ENCODE data around the gene C1QTNF3. TPM values are rescaled to one million over a fixed set of nuclear protein-coding genes. Genes with fewer than 3 reads are reported as not detected.
A peak's percentile ranks its signal among the peaks of the same experiment; 100 is the strongest.

The C1QTNF3 gene

GRCh38 chr5:33973271-33973670, 69.7 kb downstream of the C1QTNF3 start:
- no peak overlapping the region for H2BK120ac ChIP-seq (ENCODE audit: low read depth, low read length)
- H2AK5ac ChIP-seq (ENCODE audit: low read length): no peak overlapping the region
- H2BK15ac ChIP-seq (replicated peaks; ENCODE audit: low read depth): no peak overlapping the region
- H2BK5ac ChIP-seq (ENCODE audit: low read length): no peak overlapping the region
- no peak overlapping the region for H3K4me3 ChIP-seq (ENCODE audit: low read length)
- H3K27ac ChIP-seq (ENCODE audit: low read depth, low read length): no peak overlapping the region
- no peak overlapping the region for H3K18ac ChIP-seq (ENCODE audit: low read length)
- no peak overlapping the region for H3K23ac ChIP-seq (ENCODE audit: low read length)
- H3K4ac ChIP-seq (ENCODE audit: low read depth, low read length): no peak overlapping the region
- WGBS (ENCODE audit: extremely low coverage, insufficient coverage, low lambda C conversion rate): no CpG with 5 or more reads among the region's 2 CpGs
- no peak for DNase-seq
- no peaks in the 10 kb centered on the region for H3K36me3 ChIP-seq (ENCODE audit: control insufficient read depth, insufficient read depth, low read length)
- H3K56ac ChIP-seq (ENCODE audit: low read length): no peak overlapping the region
- no peaks in the 10 kb centered on the region for H3K79me2 ChIP-seq (ENCODE audit: control insufficient read depth, insufficient read depth, low read length)
- no peak overlapping the region for H3K4me2 ChIP-seq (ENCODE audit: low read length)
- no peaks in the 10 kb centered on the region for H3K27me3 ChIP-seq (ENCODE audit: insufficient read depth, low read length, poor library complexity)
- H4K5ac ChIP-seq (ENCODE audit: low read length): no peak overlapping the region
- H3K4me1 ChIP-seq (ENCODE audit: control insufficient read depth, low read depth, low read length): no peaks in the 10 kb centered on the region
- H3K9ac ChIP-seq (ENCODE audit: low read length): no peak overlapping the region
- H4K8ac ChIP-seq (ENCODE audit: low read depth, low read length): no peak overlapping the region
- no peaks in the 10 kb centered on the region for H3K79me1 ChIP-seq (ENCODE audit: low read length)

- Histone ChIP-seq H3K36me3 (ENCODE audit: control insufficient read depth, insufficient read depth, low read length) (no peaks in the 10 kb centered on the region), H4K5ac (ENCODE audit: low read length) (no peak overlapping the region), H2BK15ac (replicated peaks; ENCODE audit: low read depth) (no peak overlapping the region), H3K4me3 (ENCODE audit: low read length) (no peak overlapping the region), H3K4ac (ENCODE audit: low read depth, low read length) (no peak overlapping the region), H3K18ac (ENCODE audit: low read length) (no peak overlapping the region), H4K8ac (ENCODE audit: low read depth, low read length) (no peak overlapping the region), H3K79me2 (ENCODE audit: control insufficient read depth, insufficient read depth, low read length) (no peaks in the 10 kb centered on the region), H3K56ac (ENCODE audit: low read length) (no peak overlapping the region), H2BK5ac (ENCODE audit: low read length) (no peak overlapping the region), H3K4me2 (ENCODE audit: low read length) (no peak overlapping the region), H2BK120ac (ENCODE audit: low read depth, low read length) (no peak overlapping the region), H3K27me3 (ENCODE audit: insufficient read depth, low read length, poor library complexity) (no peaks in the 10 kb centered on the region), H2AK5ac (ENCODE audit: low read length) (no peak overlapping the region), H3K79me1 (ENCODE audit: low read length) (no peaks in the 10 kb centered on the region), H3K23ac (ENCODE audit: low read length) (no peak overlapping the region), H3K9ac (ENCODE audit: low read length) (no peak overlapping the region), H3K27ac (ENCODE audit: low read depth, low read length) (no peak overlapping the region), H3K4me1 (ENCODE audit: control insufficient read depth, low read depth, low read length) (no peaks in the 10 kb centered on the region)
- WGBS (ENCODE audit: extremely low coverage, insufficient coverage, low lambda C conversion rate): no CpG with 5 or more reads among the region's 10 CpGs
- peak; percentile 64 for DNase-seq
These were observed 73.2 kb downstream of the C1QTNF3 start for GRCh38 chr5:33969572-33970452.

- no CpG with 5 or more reads among the region's 3 CpGs for WGBS (ENCODE audit: extremely low coverage, insufficient coverage, low lambda C conversion rate)
These were observed 74.6 kb downstream of the C1QTNF3 start for GRCh38 chr5:33968211-33969005.

More at GRCh38 chr5:33968211-33969005, 74.6 kb downstream of the C1QTNF3 start:
- no peak overlapping the region for H3K56ac ChIP-seq (ENCODE audit: low read length)
- H3K27ac ChIP-seq (ENCODE audit: low read depth, low read length): no peak overlapping the region
- H3K79me1 ChIP-seq (ENCODE audit: low read length): no peaks in the 10 kb centered on the region
- H3K18ac ChIP-seq (ENCODE audit: low read length): no peak overlapping the region
- no peak overlapping the region for H2BK5ac ChIP-seq (ENCODE audit: low read length)
- no peaks in the 10 kb centered on the region for H3K4me1 ChIP-seq (ENCODE audit: control insufficient read depth, low read depth, low read length)
- H2BK120ac ChIP-seq (ENCODE audit: low read depth, low read length): no peak overlapping the region
- H4K8ac ChIP-seq (ENCODE audit: low read depth, low read length): no peak overlapping the region
- no peak overlapping the region for H2BK15ac ChIP-seq (replicated peaks; ENCODE audit: low read depth)
- H3K23ac ChIP-seq (ENCODE audit: low read length): no peak overlapping the region
- no peak overlapping the region for H3K9ac ChIP-seq (ENCODE audit: low read length)
- H3K4ac ChIP-seq (ENCODE audit: low read depth, low read length): no peak overlapping the region
- H4K5ac ChIP-seq (ENCODE audit: low read length): no peak overlapping the region
- no peaks in the 10 kb centered on the region for H3K79me2 ChIP-seq (ENCODE audit: control insufficient read depth, insufficient read depth, low read length)
- no peaks in the 10 kb centered on the region for H3K27me3 ChIP-seq (ENCODE audit: insufficient read depth, low read length, poor library complexity)
- DNase-seq: peak; percentile 8
- no peak overlapping the region for H3K4me3 ChIP-seq (ENCODE audit: low read length)
- H2AK5ac ChIP-seq (ENCODE audit: low read length): no peak overlapping the region
- no peak overlapping the region for H3K4me2 ChIP-seq (ENCODE audit: low read length)
- no peaks in the 10 kb centered on the region for H3K36me3 ChIP-seq (ENCODE audit: control insufficient read depth, insufficient read depth, low read length)

Small RNA genes within 50 kb of the gene (small RNA-seq; reads per million reads assigned to genes)
- not detected for gene AC139783.1 (ENCODE audit: insufficient read depth)
